Panc1 (cell line): Measurements from ENCODE around the gene CASR. TPM values are rescaled to one million over a fixed set of nuclear protein-coding genes. Genes with fewer than 3 reads are reported as not detected.

Experiments used
- ATAC-seq: fragments of 200-7000 bp; cut with Tn5 transposase; 2 replicates; pipeline ENCODE4 v1.9.1; 2020; ENCODE audit warnings: mild to moderate bottlenecking, moderate library complexity
- BruUV-seq: library from RNA; stranded (reverse); fragments of 400-500 nt; replicated peaks from 2 replicates; lab custom pipeline; 2021; lab: Mats Ljungman, UMichigan
- CTCF ChIA-PET: fragments of 300-600 bp; sonication (Branson Sonifier 250); formaldehyde crosslinking; loops from one replicate; lab custom pipeline; 2022; ENCODE audit warnings: antibody characterized with exemption; lab: Charles Lee
- POLR2A ChIA-PET: fragments of 300-600 bp; sonication (Branson Sonifier 250); formaldehyde crosslinking; loops from one replicate; lab custom pipeline; 2022; ENCODE audit warnings: antibody characterized with exemption; lab: Charles Lee
- DNase-seq: peaks from one replicate; pipeline ENCODE4 v3.0.0-alpha.2; 2010; ENCODE audit warnings: low read depth, low spot score
- H3K27ac ChIP-seq: 2 replicates; pipeline ENCODE4 v1.5.1; 2011; ENCODE audit warnings: mild to moderate bottlenecking, low read length, inconsistent platforms
- H3K27me3 ChIP-seq: fragments of 200-500 bp; sonication (Bioruptor generic); 2 replicates; pipeline ENCODE4 v1.6.0; 2014; ENCODE audit warnings: low read length, inconsistent platforms; ENCODE audit not compliant: control insufficient read depth, insufficient read depth
- H3K36me3 ChIP-seq: fragments of 200-500 bp; sonication (Bioruptor generic); 2 replicates; pipeline ENCODE4 v1.5.1; 2014; ENCODE audit warnings: inconsistent platforms, mild to moderate bottlenecking, low read length, moderate library complexity; ENCODE audit not compliant: control insufficient read depth, insufficient read depth
- H3K4me1 ChIP-seq: 2 replicates; pipeline ENCODE4 v1.5.1; 2011; ENCODE audit warnings: inconsistent platforms, mild to moderate bottlenecking, low read length, moderate library complexity; ENCODE audit not compliant: control insufficient read depth, insufficient read depth
- H3K4me3 ChIP-seq, 2 experiments: 2 replicates each; pipeline ENCODE4 v1.5.1; 2011 to 2012; ENCODE audit warnings: low read depth in 2 of 2, low read length in 2 of 2, mild to moderate bottlenecking in 2 of 2, inconsistent platforms in 1 of 2, moderate library complexity in 1 of 2
- H3K9me3 ChIP-seq: fragments of 200-500 bp; sonication (Bioruptor generic); 2 replicates; pipeline ENCODE4 v1.5.1; 2014; ENCODE audit warnings: low read depth, mild to moderate bottlenecking, inconsistent platforms, low read length, moderate library complexity; ENCODE audit not compliant: control insufficient read depth, insufficient read depth
- POLR2AphosphoS5 ChIP-seq: IDR thresholded peaks from 2 replicates; pipeline ENCODE4 v1.6.1; 2012; ENCODE audit warnings: mild to moderate bottlenecking, low read depth, low read length, moderate library complexity
- REST ChIP-seq, 2 experiments: IDR thresholded peaks; 2 replicates each; pipeline ENCODE4 v1.6.1; 2011 to 2012; ENCODE audit warnings: low read depth in 2 of 2, control low read depth in 1 of 2, low read length in 1 of 2, mild to moderate bottlenecking in 1 of 2, moderate library complexity in 1 of 2; ENCODE audit not compliant: insufficient read depth in 1 of 2
- SIN3A ChIP-seq: IDR thresholded peaks from 2 replicates; pipeline ENCODE4 v1.6.1; 2012; ENCODE audit warnings: low read depth, mild to moderate bottlenecking, low read length, moderate library complexity, borderline replicate concordance; ENCODE audit not compliant: insufficient read depth
- TCF7L2 ChIP-seq: IDR thresholded peaks from 2 replicates; pipeline ENCODE4 v1.6.1; 2011; ENCODE audit warnings: mild to moderate bottlenecking, low read depth, low read length, inconsistent platforms
- in situ Hi-C: cut with HindIII; loops from 2 replicates; pipeline ENCODE4 v1.10.0; 2016; ENCODE audit warnings: low sequenced_read_pairs, low pct_unique_long_range_greater_than_20kb
- intact Hi-C: fragments of 100-400 bp; cut with micrococcal nuclease; formaldehyde crosslinking; loops from one replicate; pipeline ENCODE4 v1.10.0; 2022; ENCODE audit not compliant: unreplicated experiment
- total RNA-seq: library from RNA; stranded (reverse); gene quantifications from one replicate; pipeline ENCODE4 v1.2.1, GENCODE V29; 2021; ENCODE audit not compliant: unreplicated experiment
- TF ChIP-seq, protein P1 (sequence below): fragments of 450-650 bp; IDR thresholded peaks from 2 replicates; pipeline ENCODE4 v1.5.1; 2017; ENCODE audit warnings: mild to moderate bottlenecking

The CASR gene
- total RNA-seq, 1 experiment from 2014 or later = not detected

- TF ChIP-seq POLR2AphosphoS5 (no peak), REST (IDR thresholded peaks at IDR 0.05; ENCODE audit: insufficient read depth in 1 of 2, low read depth in 2 of 2, low read length in 1 of 2) (no peak), TCF7L2 (no peak), SIN3A (no peak)
- TF ChIP-seq, protein P1, sequence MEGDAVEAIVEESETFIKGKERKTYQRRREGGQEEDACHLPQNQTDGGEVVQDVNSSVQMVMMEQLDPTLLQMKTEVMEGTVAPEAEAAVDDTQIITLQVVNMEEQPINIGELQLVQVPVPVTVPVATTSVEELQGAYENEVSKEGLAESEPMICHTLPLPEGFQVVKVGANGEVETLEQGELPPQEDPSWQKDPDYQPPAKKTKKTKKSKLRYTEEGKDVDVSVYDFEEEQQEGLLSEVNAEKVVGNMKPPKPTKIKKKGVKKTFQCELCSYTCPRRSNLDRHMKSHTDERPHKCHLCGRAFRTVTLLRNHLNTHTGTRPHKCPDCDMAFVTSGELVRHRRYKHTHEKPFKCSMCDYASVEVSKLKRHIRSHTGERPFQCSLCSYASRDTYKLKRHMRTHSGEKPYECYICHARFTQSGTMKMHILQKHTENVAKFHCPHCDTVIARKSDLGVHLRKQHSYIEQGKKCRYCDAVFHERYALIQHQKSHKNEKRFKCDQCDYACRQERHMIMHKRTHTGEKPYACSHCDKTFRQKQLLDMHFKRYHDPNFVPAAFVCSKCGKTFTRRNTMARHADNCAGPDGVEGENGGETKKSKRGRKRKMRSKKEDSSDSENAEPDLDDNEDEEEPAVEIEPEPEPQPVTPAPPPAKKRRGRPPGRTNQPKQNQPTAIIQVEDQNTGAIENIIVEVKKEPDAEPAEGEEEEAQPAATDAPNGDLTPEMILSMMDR = no peak
- DNase-seq = no peak
- intact Hi-C loops (loop anchor here (10.0 kb wide), 1 partner anchor 750 kb away; the partner anchor contains the start of gene POLQ), in situ Hi-C loops (no loop called here)
- BruUV-seq = no TSS peak
- Histone ChIP-seq H3K9me3 (no peaks in the 10 kb centered on the region), H3K4me1 (no peaks in the 10 kb centered on the region), H3K4me3 (no peak overlapping the region), H3K27ac (no peak overlapping the region), H3K36me3 (no peaks in the 10 kb centered on the region), H3K27me3 (peaks cover 6% of the 10 kb centered on the region; the same call in 1 of the 2 replicates)
- POLR2A ChIA-PET = no interaction called here
- CTCF ChIA-PET = no interaction called here
- no peak for ATAC-seq
These were observed 110.9 kb downstream of the CASR start for GRCh38 chr3:122294359-122294758.

GRCh38 chr3:122295266-122296062 lies 112.0 kb downstream of the CASR start:
- in situ Hi-C loops (no loop called here), intact Hi-C loops (loop anchor here (10.0 kb wide), 1 partner anchor 751 kb away; the partner anchor contains the start of gene POLQ)
- Histone ChIP-seq H3K9me3 (no peaks in the 10 kb centered on the region), H3K27me3 (peaks cover 6% of the 10 kb centered on the region; the same call in 1 of the 2 replicates), H3K4me3 (no peak overlapping the region), H3K27ac (no peak overlapping the region), H3K4me1 (no peaks in the 10 kb centered on the region), H3K36me3 (no peaks in the 10 kb centered on the region)
- ChIA-PET CTCF (no interaction called here), POLR2A (no interaction called here)
- no peak for TF ChIP-seq SIN3A
- no peak for TF ChIP-seq POLR2AphosphoS5
- TF ChIP-seq, protein P1 = no peak
- no peak for TF ChIP-seq REST (IDR thresholded peaks at IDR 0.05; ENCODE audit: insufficient read depth in 1 of 2, low read depth in 2 of 2, low read length in 1 of 2)
- no peak for TF ChIP-seq TCF7L2
- no peak for ATAC-seq
- BruUV-seq = no TSS peak
- DNase-seq = no peak
